ENCODE data around the gene NFATC2.

- TF ChIP-seq CTCF (IDR thresholded peaks at IDR 0.05; ENCODE audit: low read depth, low read length) (no peak), EZH2phosphoT487 (IDR thresholded peaks at IDR 0.05; ENCODE audit: low read depth) (no peak)
Measured at GRCh38 chr20:51452091-51452613, 90.4 kb downstream of the NFATC2 start.

Data from OCI-LY3 (cell line).